Upper lobe of right lung (tissue), 1 donor: ENCODE data around the gene WNK4. TPM values are rescaled to one million over a fixed set of nuclear protein-coding genes. Genes with fewer than 3 reads are reported as not detected.
A peak's percentile ranks its signal among the peaks of the same experiment; 100 is the strongest.
"Not testable (repeated sequence)": the region's sequence is repeated elsewhere in the genome, so short reads cannot be mapped to it uniquely, and the experiment has no call there.

Experiments used
- ATAC-seq: fragments of 200-7000 bp; cut with Tn5 transposase; one replicate; pipeline ENCODE4 v1.9.1; 2020; ENCODE audit warnings: mild to moderate bottlenecking, moderate library complexity
- DNase-seq: peaks from one replicate; pipeline ENCODE4 v3.0.0-alpha.2; 2020
- H3K27ac ChIP-seq: fragments of 200-600 bp; one replicate; pipeline ENCODE4 v1.8.0; 2022
- H3K27me3 ChIP-seq: fragments of 200-600 bp; one replicate; pipeline ENCODE4 v1.8.0; 2022; ENCODE audit warnings: mild to moderate bottlenecking
- H3K36me3 ChIP-seq: fragments of 200-600 bp; one replicate; pipeline ENCODE4 v1.8.0; 2022
- H3K4me1 ChIP-seq: fragments of 200-600 bp; one replicate; pipeline ENCODE4 v1.8.0; 2022
- H3K4me3 ChIP-seq: fragments of 200-600 bp; one replicate; pipeline ENCODE4 v1.8.0; 2022; ENCODE audit warnings: mild to moderate bottlenecking
- H3K9me3 ChIP-seq: fragments of 200-600 bp; one replicate; pipeline ENCODE4 v1.8.0; 2022
- CTCF ChIP-seq: fragments of 200-600 bp; IDR thresholded peaks from one replicate; pipeline ENCODE4 v1.8.0; 2022; ENCODE audit warnings: antibody characterized with exemption
- intact Hi-C: fragments of 100-400 bp; cut with DNase I; formaldehyde crosslinking; loops from one replicate; pipeline ENCODE4 v1.11.0; 2022
- total RNA-seq: library from RNA; stranded (reverse); fragmentation: NEBNext Ultra II Directional; extraction: Animal tissue kit (Norgen Biotek cat#: 25700); gene quantifications from one replicate; pipeline ENCODE4 v1.2.1, GENCODE V29; 2021
- donor health status: DM: no; HTN: yes; CAD: no; lungs with severe emphysema.

Gene WNK4
- total RNA-seq, 1 donor from 2014 or later, result 0.38 TPM

- Histone ChIP-seq H3K4me3 (no peak overlapping the region), H3K36me3 (no peaks in the 10 kb centered on the region), H3K27ac (no peak overlapping the region), H3K9me3 (no peaks in the 10 kb centered on the region), H3K4me1 (peaks cover under 1% of the 10 kb centered on the region), H3K27me3 (peaks cover 9% of the 10 kb centered on the region)
- intact Hi-C loops, result no loop called here
- TF ChIP-seq CTCF, result no peak
- ATAC-seq, result no peak
- no peak for DNase-seq
Measured at GRCh38 chr17:42767512-42767911, 12.9 kb upstream of the WNK4 start.

GRCh38 chr17:42768006-42768405 lies 12.4 kb upstream of the WNK4 start:
- H3K9me3 ChIP-seq, H3K27me3 ChIP-seq, H3K4me1 ChIP-seq, ATAC-seq, H3K27ac ChIP-seq, H3K4me3 ChIP-seq, H3K36me3 ChIP-seq, intact Hi-C loops, DNase-seq: not testable (repeated sequence)

GRCh38 chr17:42769964-42770363 lies 10.4 kb upstream of the WNK4 start:
- intact Hi-C loops, ATAC-seq, H3K36me3 ChIP-seq, H3K4me3 ChIP-seq, DNase-seq, H3K27me3 ChIP-seq, H3K27ac ChIP-seq, H3K9me3 ChIP-seq: not testable (repeated sequence)
- peaks cover 14% of the 10 kb centered on the region for H3K4me1 ChIP-seq

GRCh38 chr17:42772945-42773289 lies 7.5 kb upstream of the WNK4 start:
- no peak for TF ChIP-seq CTCF
- Histone ChIP-seq H3K4me1 (peaks cover 14% of the 10 kb centered on the region), H3K27ac (peak overlapping the region; percentile 84), H3K9me3 (no peaks in the 10 kb centered on the region), H3K36me3 (peaks cover 30% of the 10 kb centered on the region), H3K27me3 (no peaks in the 10 kb centered on the region), H3K4me3 (peak overlapping the region; percentile 86)
- intact Hi-C loops, result no loop called here
- no peak for ATAC-seq
- DNase-seq, result no peak

- H3K9me3 ChIP-seq, result no peaks in the 10 kb centered on the region
- no peaks in the 10 kb centered on the region for H3K27me3 ChIP-seq
- TF ChIP-seq CTCF, result no peak
- DNase-seq (peak; percentile 87), ATAC-seq (peak; percentile 96)
- H3K4me3 ChIP-seq, result peak within 1 kb of the TSS; percentile 86
- H3K4me1 ChIP-seq, result peaks cover 14% of the 10 kb centered on the region
- intact Hi-C loops, result no loop called here
- peaks cover 35% of the 10 kb centered on the region for H3K36me3 ChIP-seq
- H3K27ac ChIP-seq, result peak within 1 kb of the TSS; percentile 84
Measured at GRCh38 chr17:42773290-42774035, 6.9 kb upstream of the WNK4 start, which contains the start of gene VPS25. VPS25 (plus strand) TSS chr17:42773449; CDS start chr17:42773476, 27 bp downstream.

GRCh38 chr17:42774066-42774745 lies 6.2 kb upstream of the WNK4 start:
- TF ChIP-seq CTCF, result no peak
- intact Hi-C loops, result no loop called here
- Histone ChIP-seq H3K9me3 (no peaks in the 10 kb centered on the region), H3K4me1 (peaks cover 14% of the 10 kb centered on the region), H3K27ac (no peak overlapping the region), H3K4me3 (peak overlapping the region; percentile 86), H3K27me3 (no peaks in the 10 kb centered on the region), H3K36me3 (peaks cover 43% of the 10 kb centered on the region)
- ATAC-seq (no peak), DNase-seq (no peak)
